ENCODE measurements around the gene PIP4P1.
"Not testable (repeated sequence)": the region's sequence is repeated elsewhere in the genome, so short reads cannot be mapped to it uniquely, and the experiment has no call there.

PIP4P1 gene

DNA sequence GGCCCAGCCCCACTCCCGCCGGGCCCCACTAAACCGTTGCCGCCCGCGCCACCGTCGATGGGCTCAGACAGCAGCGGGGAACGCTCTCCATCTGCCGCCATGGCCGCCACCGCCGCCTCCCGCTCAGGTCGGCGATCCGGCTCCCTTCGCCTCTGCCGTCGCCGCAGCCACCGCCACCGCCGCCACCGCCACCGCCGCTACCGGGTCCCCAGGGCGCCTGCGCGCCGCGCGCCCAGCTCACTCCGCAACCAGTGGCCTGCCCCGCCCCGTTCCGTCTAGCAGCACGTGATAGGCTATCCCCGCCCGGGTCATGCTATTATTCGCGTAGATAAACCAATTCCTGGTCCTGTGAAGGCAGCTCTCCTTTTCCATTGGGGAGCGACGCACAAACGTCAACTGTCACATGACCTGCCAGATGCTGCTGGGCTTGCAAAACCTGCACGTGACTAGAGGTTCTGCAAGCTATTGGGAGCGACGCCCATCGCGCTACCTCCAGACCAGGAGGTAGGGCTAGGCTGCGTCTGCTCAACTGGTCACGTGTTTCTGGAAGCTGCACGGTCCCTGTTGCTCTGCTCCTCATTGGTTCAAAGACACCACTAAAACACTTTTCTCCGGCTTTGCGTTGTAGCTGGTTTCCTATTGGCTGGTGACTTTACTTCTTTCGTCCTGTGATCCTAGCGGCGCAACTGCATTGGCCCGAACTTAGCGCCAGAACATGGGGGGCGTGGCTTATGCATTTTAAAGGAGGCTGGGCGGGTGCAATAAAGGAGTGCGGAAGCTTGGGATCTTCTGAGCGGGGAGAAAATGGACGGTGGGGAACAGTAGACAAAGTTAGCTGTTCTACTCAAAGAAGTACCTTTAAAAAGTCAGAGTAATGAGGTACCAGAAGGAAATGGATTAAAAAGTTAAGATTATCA lies at the start of gene PIP4P1:
Gene PIP4P1 (minus strand): TSS at position 210 of the 917 bp plus-strand sequence. CDS start 109 bp downstream, at position 101.
- in situ Hi-C loops (cut with MboI; ENCODE audit: low sequenced_read_pairs), result loop anchor here (5.0 kb wide), 1 partner anchor 44 kb away; no protein-coding TSS in a partner anchor

DNA sequence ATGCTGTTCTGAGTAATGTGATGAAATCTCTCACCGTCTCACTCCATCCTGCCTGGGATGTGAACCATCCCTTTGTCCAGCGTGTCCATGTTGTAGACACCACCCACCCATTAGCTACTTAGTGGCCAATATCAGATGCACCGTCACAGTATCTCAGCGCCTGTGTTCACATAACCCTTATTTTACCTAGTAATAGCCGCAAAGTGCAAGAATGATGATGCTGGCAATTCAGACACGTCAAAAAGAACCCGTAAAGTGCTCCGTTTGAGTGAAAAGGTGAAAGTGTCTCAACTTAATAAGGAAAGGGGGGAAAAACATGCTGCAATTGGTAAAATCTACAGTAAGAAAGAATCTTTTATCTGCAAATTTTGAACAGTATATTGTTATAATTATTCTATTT lies 47.1 kb upstream of the PIP4P1 start:
- in situ Hi-C loops (cut with MboI; ENCODE audit: low sequenced_read_pairs), result no loop called here

DNA sequence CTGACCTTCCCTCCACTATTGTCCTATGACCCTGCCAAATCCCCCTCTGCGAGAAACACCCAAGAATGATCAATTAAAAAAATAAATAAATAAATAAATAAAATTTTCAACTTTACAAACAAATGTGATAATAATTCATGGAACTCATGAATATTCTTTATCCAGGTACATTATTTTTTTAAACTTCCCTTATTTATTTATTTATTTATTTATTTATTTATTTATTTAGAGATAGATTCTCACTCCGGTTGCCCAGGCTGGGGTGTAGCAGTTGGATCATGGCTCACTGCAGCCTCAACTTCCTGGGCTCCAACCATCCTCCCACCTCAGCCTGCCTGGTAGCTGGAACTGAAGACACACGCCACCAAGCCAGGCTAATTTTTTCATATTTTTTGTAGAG lies 46.3 kb upstream of the PIP4P1 start:
- in situ Hi-C loops (cut with MboI; ENCODE audit: low sequenced_read_pairs), result not testable (repeated sequence)

DNA sequence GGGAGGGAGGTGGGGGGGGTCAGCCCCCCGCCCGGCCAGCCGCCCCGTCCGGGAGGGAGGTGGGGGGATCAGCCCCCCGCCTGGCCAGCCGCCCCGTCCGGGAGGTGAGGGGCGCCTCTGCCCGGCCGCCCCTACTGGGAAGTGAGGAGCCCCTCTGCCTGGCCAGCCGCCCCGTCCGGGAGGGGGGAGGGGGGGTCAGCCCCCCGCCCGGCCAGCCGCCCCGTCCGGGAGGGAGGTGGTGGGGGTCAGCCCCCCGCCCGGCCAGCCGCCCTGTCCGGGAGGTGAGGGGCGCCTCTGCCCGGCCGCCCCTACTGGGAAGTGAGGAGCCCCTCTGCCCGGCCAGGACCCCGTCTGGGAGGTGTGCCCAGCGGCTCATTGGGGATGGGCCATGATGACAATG lies 45.5 kb upstream of the PIP4P1 start:
- in situ Hi-C loops (cut with MboI; ENCODE audit: low sequenced_read_pairs), result not testable (repeated sequence)

DNA sequence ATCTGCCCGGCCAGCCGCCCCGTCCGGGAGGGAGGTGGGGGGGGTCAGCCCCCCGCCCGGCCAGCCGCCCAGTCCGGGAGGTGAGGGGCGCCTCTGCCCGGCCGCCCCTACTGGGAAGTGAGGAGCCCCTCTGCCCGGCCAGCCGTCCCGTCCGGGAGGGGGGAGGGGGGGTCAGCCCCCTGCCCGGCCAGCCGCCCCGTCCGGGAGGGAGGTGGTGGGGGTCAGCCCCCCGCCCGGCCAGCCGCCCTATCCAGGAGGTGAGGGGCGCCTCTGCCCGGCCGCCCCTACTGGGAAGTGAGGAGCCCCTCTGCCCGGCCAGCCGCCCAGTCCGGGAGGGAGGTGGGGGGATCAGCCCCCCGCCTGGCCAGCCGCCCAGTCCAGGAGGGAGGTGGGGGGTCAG lies 45.0 kb upstream of the PIP4P1 start:
- in situ Hi-C loops (cut with MboI; ENCODE audit: low sequenced_read_pairs), result not testable (repeated sequence)

DNA sequence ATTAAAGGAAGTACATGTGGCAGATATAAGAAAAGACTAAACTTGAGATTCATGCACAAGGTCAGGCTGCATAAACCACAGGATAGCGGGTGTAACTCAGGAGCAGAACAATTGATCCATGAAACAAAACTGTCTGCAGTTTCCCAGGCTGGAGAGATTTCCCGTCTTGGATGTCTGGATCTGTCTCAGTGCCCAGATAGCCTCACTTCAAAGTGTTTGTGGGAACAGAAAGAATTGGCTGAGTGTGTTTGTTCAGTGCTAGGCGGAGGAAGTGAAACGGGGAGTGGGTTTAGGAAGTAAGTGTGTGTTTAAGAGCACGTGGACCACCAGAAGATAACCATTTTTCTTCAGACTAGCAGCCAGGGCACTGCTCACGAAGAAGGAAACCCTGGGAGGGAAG lies 42.7 kb upstream of the PIP4P1 start:
- in situ Hi-C loops (cut with MboI; ENCODE audit: low sequenced_read_pairs), result no loop called here

DNA sequence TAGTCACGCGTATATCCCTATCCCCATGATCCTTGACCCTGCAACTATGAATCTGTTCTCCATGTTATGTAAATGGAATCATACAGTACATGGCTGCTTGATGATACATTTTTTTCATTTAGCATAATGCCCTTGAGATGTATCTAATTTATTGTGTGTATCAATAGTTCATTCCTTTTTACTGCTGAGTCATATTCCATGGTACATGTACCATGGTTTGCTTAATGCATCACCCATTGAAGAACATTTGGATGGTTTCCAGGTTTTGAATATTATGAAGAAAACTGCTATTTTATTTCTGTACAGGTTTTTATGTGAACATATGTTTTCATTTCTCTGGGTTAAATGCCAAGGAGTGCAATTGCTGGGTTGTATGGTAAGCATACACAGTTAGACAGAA lies 40.1 kb upstream of the PIP4P1 start:
- in situ Hi-C loops (cut with MboI; ENCODE audit: low sequenced_read_pairs), result no loop called here

DNA sequence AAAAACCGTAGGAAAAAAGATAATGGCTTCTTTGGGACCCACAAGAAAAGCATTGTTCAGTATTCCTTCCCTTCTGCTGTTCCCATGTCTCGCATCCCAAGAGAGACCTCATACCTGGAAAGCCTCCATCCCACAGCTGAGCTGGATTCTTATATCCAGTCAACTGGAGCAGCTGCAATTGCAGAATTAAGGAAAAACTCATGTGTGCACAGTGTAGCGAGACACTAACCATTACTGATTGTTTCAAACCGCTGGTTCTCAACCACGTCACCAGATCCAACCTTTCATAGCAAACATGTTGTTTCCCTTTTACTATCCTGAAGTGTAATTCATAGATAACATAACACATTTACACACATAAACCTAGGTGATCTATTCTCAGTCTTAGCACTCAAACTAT lies 38.6 kb upstream of the PIP4P1 start:
- in situ Hi-C loops (cut with MboI; ENCODE audit: low sequenced_read_pairs), result no loop called here

DNA sequence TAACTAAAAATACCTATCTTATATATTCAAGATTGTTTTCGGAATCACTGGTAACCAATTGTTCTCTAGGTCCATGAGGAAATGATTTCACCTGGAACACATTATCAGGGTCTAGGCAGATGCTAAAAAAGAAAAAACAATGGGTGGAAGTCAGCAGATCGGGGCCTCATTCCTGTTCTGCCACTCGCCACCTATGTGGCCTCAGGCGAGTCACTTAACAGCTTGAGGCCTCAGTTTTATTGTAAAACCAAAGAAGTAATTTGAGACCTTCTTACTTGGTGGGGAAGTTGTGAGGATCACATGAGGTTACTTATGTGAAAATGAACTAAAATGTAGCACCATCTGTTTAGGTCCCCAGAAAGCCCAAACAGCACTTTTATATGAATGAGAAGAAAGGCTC lies 37.9 kb upstream of the PIP4P1 start:
- in situ Hi-C loops (cut with MboI; ENCODE audit: low sequenced_read_pairs), result no loop called here

DNA sequence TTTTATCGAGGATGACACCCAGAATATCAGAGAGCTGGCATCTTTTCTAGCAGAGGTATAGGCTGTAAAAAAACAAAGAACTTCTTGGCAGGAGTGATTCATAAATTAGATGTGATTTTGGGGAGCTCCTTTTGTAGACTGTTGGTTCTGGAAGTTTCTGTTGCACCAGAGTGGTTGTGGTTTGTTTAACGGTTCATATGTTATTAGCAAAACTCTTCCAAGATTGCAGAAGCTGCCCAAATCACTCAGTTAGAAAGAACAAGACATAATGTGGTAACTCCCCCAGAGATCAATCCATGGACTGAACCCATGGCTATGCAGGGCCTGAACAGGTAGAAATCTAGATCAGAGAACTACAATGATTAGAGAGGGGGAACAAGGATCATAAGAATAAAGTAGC lies 37.4 kb upstream of the PIP4P1 start:
- in situ Hi-C loops (cut with MboI; ENCODE audit: low sequenced_read_pairs), result no loop called here

DNA sequence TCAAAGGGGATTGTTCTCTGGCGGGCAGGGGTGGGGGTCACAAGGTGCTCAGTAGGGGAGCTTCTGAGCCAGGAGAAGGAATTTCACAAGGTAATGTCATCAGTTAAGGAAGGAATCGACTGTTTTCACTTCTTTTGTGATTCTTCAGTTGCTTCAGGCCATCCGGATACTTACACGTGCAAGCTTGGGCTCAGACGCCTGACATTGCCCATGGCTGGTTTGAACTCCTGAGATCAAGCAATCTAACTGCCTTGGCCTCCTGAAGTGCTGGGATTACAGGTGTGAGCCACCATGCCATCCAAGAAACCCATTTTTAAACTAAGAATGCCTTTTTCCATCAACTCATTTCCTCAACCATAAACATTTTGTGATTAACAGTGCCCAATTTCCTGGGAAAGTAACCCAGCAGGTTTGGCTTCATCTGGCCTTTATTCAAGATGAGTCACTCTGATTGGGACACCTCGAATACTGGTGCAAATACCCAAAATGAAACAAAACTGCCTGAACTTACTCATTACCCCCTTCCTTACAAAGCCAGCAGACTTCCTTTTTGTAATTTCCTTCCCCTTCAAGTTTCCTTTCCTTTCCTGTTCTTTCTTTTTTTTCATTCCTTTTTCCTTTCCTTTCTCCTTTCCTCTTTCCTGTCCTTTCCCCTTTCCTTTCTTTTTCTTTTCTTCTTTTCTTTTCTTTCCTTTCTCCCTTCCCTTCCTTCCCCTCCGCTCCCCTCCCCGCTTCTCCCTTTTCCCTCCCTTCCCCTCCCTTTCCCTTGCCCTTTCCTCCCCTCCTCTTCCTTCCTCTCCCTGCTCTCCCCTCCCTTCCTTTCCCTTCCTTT lies 33.9 kb upstream of the PIP4P1 start:
- in situ Hi-C loops (cut with MboI; ENCODE audit: low sequenced_read_pairs), result no loop called here

DNA sequence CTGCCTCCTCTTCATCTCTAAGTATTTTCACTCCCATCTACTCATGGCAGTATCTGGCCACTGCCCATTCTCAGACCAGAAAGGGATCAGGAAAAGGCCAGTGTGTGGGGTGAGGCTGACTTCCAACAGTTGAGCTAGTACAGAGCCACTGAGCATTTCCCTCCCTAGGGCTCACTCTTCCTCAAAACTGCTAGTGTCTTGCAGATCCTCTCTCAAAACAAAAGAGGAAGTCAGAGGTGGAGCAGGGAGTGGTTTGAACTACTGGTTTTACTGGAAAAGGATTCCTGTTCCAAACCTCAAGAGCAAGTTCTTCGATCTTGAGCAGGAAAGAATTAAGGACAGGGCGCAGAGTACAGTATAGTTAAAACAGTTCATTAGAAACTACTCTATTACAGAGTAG lies 32.4 kb upstream of the PIP4P1 start:
- in situ Hi-C loops (cut with MboI; ENCODE audit: low sequenced_read_pairs), result no loop called here

DNA sequence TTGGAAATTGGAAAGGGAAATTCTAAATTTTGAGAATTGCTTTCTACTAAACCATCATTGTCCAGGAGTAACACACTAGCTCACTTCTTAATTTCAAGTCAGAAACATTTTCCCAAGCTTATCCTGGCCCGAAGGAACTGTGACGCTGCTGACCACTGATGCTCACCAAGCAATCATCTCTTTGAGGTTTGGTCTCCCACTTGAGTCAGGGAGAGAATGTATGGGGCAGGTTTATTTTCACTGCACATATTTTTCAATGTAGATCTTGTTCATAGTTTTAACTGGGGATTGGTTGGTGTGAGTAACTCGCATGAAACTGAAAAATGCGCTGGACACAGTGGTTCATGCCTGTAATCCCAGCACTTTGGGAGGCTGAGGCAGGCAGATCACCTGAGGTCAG lies 31.3 kb upstream of the PIP4P1 start:
- in situ Hi-C loops (cut with MboI; ENCODE audit: low sequenced_read_pairs), result no loop called here

DNA sequence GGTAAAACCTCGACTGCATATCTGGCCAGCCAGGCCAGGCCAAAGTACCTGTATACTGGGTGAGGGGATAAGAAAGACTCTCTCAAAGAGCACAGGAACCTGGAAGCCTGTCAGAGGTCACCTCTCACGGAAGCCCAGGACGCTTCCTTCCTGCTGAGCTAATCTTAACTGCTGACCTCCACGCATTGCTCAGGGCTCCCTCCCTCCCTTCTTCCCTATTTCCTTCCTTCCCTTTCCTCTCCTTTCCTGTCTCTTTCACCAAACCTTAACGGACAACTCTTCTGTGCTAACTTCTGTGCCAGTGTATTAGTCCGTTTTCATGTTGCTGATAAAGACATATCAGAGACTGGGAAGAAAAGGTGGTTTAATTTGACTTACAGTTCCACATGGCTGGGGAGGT lies 29.3 kb upstream of the PIP4P1 start:
- in situ Hi-C loops (cut with MboI; ENCODE audit: low sequenced_read_pairs), result no loop called here

DNA sequence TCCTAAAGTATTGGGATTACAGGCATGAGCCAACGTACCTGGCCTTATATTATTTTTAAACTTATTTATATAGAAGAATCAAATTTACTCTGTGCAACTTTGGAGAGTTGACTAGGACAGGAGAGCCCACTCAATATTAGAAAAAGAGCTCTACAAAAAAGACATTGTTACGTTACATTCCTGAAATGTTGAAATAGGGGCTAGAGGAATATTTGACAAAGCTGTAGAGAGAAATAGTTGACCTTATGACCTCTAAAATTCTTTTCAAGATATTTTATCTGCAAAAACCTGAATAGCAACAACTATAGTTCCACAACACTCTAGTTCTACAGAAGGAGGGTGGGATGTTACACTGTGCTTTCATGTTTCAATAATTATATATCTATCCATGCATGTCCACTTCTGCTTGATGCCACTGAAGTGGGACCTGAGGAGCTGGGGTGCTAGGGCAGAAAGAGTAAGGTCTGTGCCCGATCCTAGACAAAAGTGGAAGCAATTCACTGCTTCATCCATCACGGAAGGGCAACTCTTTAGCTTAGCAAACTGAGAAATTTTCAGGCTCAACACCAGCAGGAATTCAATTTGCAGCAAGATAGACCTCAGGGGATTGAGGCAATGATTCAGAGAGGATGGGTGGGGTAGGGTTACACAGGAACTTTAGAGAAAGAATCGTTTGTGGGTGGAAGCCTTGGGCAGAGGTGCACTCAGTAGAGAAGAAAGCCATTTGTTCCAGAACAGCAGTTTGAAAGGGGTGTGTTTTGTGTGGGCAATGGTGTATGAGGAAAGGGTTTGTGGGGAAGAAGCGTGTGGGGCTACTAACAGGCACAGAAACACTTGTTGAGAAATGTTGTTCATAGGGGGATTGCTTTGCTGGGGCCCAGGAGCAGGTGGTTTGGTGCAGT lies 28.1 kb upstream of the PIP4P1 start:
- in situ Hi-C loops (cut with MboI; ENCODE audit: low sequenced_read_pairs), result no loop called here

DNA sequence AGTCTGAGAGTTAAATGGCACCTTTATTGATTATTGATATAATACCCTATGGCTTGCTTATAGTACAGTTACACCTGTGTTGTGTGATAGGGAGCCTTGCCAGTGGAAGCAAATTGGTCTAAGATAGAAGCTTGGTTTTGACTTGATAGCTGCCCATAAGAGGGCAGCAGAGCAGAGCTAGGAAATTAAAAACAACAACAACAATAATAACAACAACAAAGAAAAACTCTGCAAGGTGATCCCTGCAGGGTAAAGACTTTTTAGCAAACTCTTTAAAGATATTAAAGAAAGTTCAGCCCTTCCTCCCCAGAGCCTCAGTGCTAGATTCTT lies 26.1 kb upstream of the PIP4P1 start:
- in situ Hi-C loops (cut with MboI; ENCODE audit: low sequenced_read_pairs), result no loop called here

DNA sequence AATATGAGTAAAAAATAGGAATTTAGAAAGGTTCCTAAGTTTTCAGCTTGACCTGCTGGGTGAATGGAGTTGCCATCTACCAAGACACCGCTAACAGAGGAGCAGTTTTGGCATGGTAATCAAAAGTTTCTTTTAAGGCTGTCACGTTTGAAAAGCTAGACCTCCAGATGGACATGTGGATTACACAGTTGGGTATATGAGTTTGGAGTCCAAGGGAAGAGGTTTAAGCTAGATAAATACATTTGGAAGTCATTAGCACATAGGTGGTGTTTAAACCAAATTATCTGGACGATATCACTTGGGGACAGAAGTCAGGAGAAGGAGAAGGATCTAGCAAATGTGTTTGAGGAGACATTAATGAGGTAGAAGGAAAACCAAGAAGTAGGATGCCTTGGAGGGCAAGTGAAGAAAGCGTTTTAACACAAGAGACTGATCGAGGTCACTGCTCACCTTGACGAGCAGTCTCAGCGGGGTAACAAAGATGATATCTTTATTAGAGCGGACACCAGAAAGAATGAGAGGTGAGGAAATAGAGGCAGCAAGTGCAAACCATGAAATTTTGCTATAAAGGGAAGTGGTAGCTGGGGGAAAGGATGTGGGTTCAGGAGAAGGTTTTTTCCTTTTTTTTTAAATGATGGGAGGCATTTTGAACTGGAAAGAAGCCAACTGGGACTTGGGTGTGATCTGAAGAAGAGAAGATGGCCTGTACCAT lies 25.6 kb upstream of the PIP4P1 start:
- in situ Hi-C loops (cut with MboI; ENCODE audit: low sequenced_read_pairs), result no loop called here

DNA sequence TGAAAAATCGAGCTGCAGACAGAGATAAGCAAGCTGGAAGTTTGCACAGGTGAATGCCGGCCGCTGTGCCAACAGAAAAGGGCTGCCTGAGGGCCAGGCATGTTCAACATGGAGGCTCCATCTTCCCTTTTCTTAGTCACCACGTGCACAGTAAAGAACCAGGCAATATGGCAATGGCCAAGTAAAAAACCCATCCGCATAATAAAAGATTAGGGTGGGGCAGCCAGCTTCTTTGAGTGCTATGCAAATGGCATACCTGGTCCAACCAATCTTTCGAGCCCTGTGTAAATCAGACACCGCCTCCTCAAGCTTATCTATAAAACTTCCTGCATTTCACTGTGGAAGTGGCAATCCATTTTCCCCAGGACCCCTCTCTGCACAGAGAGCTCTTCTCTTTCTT lies 24.7 kb upstream of the PIP4P1 start:
- in situ Hi-C loops (cut with MboI; ENCODE audit: low sequenced_read_pairs), result no loop called here

DNA sequence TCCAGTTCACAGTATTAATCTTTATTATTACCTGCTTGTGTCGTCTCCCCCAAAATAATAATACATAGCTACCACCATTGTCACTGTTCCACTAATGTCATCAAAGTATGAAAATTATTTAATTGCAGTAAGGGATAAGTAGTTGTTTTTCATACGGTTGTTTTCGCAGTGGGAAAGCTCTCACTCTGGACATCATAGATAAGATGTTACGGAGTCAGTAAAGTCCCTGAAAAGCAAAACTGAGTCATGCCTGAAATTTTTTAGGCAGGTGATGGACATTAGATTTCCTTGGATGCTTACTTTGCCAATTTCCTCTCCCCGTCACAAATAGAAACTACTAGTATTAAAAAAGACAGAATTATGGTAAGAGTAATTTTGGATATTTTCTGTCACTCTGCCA lies 21.1 kb upstream of the PIP4P1 start:
- in situ Hi-C loops (cut with MboI; ENCODE audit: low sequenced_read_pairs), result no loop called here

DNA sequence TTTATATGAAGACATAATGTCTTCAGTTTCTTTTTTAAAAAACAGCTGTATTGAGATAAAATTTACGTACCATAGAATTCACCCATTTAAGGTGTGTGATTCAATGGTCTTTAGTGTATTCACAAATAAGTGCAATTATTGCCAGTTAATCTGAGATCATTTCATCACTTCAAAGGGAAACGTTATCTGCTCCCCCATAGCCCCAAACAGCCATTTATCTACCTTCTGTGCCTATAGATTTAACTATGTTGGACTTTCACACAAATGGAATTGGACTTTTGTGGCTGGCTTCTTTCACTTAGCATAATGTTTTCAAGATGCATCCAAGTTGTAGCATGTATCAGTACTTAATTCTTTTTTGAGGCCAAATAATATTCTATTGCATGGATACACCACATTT lies 17.7 kb upstream of the PIP4P1 start:
- in situ Hi-C loops (cut with MboI; ENCODE audit: low sequenced_read_pairs), result no loop called here
